ENCODE results near the gene DCST1. TPM values are rescaled to one million over a fixed set of nuclear protein-coding genes. Genes with fewer than 3 reads are reported as not detected.

DCST1 gene
- total and polyA plus RNA-seq, 2 donors (not counting 1 experiment from before 2014, with no cell fraction given): 0.22 TPM; not detected in 1

DNA sequence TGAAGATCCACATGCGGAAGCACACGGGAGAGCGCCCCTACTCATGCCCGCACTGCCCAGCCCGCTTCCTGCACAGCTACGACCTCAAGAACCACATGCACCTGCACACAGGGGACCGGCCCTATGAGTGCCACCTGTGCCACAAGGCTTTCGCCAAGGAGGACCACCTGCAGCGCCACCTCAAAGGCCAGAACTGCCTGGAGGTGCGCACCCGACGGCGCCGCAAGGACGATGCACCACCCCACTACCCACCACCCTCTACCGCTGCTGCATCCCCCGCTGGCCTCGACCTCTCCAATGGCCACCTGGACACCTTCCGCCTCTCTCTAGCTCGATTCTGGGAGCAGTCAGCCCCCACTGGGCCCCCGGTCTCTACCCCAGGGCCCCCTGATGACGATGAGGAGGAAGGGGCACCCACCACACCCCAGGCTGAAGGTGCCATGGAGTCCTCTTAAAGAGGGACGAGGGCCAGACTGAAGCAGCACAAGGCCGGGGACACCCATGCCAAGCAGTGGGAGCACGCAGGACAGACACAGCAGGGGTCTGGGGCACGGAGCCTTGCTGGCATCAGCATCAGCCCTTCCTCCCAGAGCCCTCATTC is 17.3 kb upstream of the DCST1 start:
- ATAC-seq (ENCODE audit: low read depth) (peak; percentile 25), DNase-seq (peak; percentile 84)
- H3K79me2 ChIP-seq (ENCODE audit: control insufficient read depth, insufficient read depth, low read length): no peaks in the 10 kb centered on the region
- Mint-ChIP-seq H3K4me1 (peaks cover 75% of the 10 kb centered on the region), H3K4me3 (peak overlapping the region; percentile 84), H3K27ac (peak overlapping the region; percentile 93), H3K27me3 (no peaks in the 10 kb centered on the region), H3K9me3 (ENCODE audit: insufficient read depth) (no peaks in the 10 kb centered on the region)
- ChIA-PET CTCF (interaction anchor here (0.9 to 17.4 kb wide), 23 partner anchors 13 to 457 kb away, joined by 3 to 295 read pairs (median 8); partner anchors contain the start of genes ADAM15, CKS1B, FLAD1 and LENEP), POLR2A (interaction anchor here (0.5 to 6.0 kb wide), 9 partner anchors 9 to 72 kb away, joined by 3 to 74 read pairs (median 5); partner anchors contain the start of genes ADAM15, CKS1B, PBXIP1 and ZBTB7B)
- peak overlapping the region in 2 of 5 experiments; percentile 13 to 68 for H3K4me3 ChIP-seq (ENCODE audit: control extremely low read depth in 1 of 5, extremely low read depth in 1 of 5, insufficient read depth in 1 of 5, low read depth in 2 of 5, low read length in 4 of 5)
- H3K36me3 ChIP-seq (replicated peaks in 1 of 2; ENCODE audit: control extremely low read depth in 1 of 2, control insufficient read depth in 1 of 2, extremely low read depth in 1 of 2, insufficient read depth in 2 of 2, low read length in 1 of 2): peaks cover 0 to 19% of the 10 kb centered on the region in 2 experiments
- H3K9ac ChIP-seq (ENCODE audit: low read length): peak overlapping the region; percentile 69
- peaks cover 12% of the 10 kb centered on the region for H4K20me1 ChIP-seq (ENCODE audit: control insufficient read depth, insufficient read depth, low read length, poor library complexity, severe bottlenecking)
- whole genome bisulfite sequencing (ENCODE audit: insufficient coverage): 13% methylated on average over 25 of the region's 26 CpGs
- H2AFZ ChIP-seq (ENCODE audit: insufficient read depth, low read depth, low read length, poor library complexity, severe bottlenecking): no peak overlapping the region
- TF ChIP-seq EZH2 (IDR thresholded peaks at IDR 0.05; ENCODE audit: borderline replicate concordance, insufficient read depth, low read depth, low read length, poor library complexity, severe bottlenecking): no peak
- TF ChIP-seq, protein P1, sequence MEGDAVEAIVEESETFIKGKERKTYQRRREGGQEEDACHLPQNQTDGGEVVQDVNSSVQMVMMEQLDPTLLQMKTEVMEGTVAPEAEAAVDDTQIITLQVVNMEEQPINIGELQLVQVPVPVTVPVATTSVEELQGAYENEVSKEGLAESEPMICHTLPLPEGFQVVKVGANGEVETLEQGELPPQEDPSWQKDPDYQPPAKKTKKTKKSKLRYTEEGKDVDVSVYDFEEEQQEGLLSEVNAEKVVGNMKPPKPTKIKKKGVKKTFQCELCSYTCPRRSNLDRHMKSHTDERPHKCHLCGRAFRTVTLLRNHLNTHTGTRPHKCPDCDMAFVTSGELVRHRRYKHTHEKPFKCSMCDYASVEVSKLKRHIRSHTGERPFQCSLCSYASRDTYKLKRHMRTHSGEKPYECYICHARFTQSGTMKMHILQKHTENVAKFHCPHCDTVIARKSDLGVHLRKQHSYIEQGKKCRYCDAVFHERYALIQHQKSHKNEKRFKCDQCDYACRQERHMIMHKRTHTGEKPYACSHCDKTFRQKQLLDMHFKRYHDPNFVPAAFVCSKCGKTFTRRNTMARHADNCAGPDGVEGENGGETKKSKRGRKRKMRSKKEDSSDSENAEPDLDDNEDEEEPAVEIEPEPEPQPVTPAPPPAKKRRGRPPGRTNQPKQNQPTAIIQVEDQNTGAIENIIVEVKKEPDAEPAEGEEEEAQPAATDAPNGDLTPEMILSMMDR (IDR thresholded peaks at IDR 0.05): no peak
- H3K27ac ChIP-seq (ENCODE audit: low read length in 2 of 2): peak overlapping the region; percentile 88 to 89
- H3K27me3 ChIP-seq (replicated peaks in 1 of 4; ENCODE audit: control extremely low read depth in 1 of 4, control insufficient read depth in 3 of 4, insufficient read depth in 4 of 4, low read length in 3 of 4): no peaks in the 10 kb centered on the region
- intact Hi-C loops (cut with micrococcal nuclease): loop anchor here (2.0 kb wide), 1 partner anchor 34 kb away; the partner anchor contains the start of gene FLAD1
- H3K9me3 ChIP-seq (ENCODE audit: control extremely low read depth in 1 of 3, control insufficient read depth in 2 of 3, insufficient read depth in 1 of 3, low read length in 2 of 3): peaks cover 0 to 2% (median 0%) of the 10 kb centered on the region in 3 donors
- peak overlapping the region; percentile 92 for H3K4me2 ChIP-seq (replicated peaks; ENCODE audit: low read depth, low read length, poor library complexity, severe bottlenecking)
- H3K4me1 ChIP-seq (ENCODE audit: control insufficient read depth in 2 of 2, insufficient read depth in 2 of 2, low read length in 2 of 2): peaks cover 63 to 77% of the 10 kb centered on the region in 2 donors

All from B cell (primary cell).